GM18868 (cell line): Measurements from ENCODE around the gene BTN1A1.
"Not testable (repeated sequence)": the region's sequence is repeated elsewhere in the genome, so short reads cannot be mapped to it uniquely, and the experiment has no call there.

Experiments
- ATAC-seq: cut with Tn5 transposase; IDR thresholded peaks from one replicate; pipeline ENCODE4 v1.9.1; 2021; ENCODE audit warnings: mild to moderate bottlenecking, moderate library complexity; ENCODE audit not compliant: unreplicated experiment

Gene BTN1A1

DNA sequence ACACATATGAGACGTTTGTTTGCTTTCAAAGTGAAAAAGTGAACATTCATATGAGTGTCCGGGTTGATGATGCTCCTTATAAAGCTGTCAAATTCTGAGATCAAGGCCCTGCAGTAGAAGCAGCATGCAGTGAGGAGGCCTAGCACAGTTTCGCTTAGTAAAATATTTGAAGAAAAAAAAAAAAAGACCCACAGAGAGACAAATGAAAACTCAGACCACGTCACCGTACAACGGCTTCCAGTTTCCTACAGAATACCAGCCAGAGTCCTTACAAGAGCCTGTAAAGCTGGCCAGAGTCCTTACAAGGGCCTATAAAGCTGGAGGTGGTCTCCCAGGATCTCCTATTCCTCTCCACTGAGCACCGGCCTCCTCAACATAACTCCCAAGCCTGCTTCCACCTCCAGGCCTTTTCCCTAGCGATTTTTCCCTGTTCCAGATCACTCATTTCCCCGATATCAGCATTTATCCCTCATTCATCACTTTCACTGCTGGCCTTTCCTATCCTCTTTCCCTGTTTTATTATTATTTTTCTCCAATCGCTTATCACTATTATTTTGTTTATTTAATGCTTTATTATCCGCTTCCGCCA, 36.6 kb downstream of the BTN1A1 start:
- ATAC-seq = no peak

DNA sequence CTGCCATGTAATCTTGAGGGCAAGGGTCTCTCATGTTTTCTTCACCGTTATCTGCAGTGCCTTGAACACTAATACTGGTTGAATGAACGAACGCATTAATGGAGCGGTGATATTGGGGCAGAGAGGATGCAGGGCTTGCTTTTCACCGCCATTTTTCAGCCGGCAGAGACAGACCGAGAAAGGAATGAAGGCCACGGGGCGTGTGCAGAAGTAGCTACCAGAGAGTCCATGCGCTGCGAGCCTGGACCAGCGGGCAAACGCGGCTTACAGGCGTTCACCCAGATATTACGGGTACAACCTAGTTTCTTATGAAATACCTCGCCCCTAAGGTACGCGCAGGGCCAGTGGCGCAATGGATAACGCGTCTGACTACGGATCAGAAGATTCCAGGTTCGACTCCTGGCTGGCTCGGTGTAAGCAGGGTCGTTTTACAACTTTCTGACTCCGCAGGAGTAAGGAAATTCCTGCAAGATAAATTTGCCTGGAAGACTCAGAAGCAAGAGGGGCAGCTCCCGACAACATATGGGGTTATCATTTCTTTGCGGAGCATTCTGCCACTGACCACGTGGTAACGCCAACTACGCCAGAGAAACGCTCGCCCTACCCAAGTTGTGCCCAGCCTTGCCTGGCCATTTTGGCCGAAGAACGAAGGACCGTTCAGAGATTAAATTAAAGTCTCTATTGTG, 37.2 kb downstream of the BTN1A1 start:
- peak; percentile 44 for ATAC-seq

DNA sequence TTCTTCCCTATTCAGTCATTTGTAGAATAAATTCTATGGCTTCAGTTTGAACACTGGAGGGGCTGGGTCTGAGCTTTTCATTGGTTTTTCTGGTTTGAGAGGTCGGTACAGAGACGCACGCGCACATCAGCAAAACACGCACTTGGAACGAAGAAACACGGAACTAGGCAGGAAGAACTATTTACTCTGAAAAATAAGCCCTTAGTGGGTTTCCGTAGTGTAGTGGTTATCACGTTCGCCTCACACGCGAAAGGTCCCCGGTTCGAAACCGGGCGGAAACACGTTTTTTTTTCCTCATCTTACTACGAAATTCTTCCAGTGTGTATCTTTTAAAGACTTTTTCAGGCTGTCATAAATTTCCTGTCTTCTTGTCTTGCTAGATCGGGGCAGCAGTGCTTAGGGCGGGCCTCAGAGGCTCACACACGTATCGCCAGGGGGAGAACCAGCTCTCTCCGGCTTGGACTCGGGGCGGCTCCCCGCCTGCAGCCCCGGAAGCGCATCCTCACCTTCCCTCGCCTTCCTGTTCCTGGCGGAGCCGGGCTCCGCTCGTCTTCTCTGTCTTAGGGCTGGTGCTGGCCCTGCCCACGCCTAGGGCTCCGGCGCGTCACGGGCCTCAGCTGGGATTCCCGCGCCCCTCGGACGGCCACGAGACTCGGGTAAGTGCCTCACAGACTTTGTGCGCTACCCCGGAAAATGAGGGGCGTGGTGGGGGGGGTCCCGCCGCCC, 37.9 kb downstream of the BTN1A1 start, which contains the start of gene HMGN4:
Gene HMGN4, plus strand, starts transcription at position 521 of the 726 bp plus-strand sequence. CDS start 6,841 bp downstream, outside the sequence.
- peak; percentile 58 for ATAC-seq

DNA sequence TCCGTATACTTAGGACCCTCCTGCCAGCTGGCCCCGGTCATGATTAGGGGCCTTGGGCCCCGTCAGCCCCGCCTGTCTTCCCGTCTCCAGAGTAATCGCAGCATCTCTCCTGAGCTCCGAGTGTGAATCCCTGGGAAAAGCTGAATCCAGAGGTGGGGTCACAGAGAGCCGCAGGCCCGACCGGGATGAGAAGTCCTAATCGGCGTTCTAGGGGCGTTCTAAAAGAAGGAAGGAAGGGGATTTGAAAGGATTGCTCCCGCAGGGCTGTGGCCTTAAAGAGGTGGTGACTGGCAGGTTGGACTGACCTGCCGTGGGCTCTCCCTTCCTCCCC, 38.4 kb downstream of the BTN1A1 start:
- ATAC-seq = no peak

DNA sequence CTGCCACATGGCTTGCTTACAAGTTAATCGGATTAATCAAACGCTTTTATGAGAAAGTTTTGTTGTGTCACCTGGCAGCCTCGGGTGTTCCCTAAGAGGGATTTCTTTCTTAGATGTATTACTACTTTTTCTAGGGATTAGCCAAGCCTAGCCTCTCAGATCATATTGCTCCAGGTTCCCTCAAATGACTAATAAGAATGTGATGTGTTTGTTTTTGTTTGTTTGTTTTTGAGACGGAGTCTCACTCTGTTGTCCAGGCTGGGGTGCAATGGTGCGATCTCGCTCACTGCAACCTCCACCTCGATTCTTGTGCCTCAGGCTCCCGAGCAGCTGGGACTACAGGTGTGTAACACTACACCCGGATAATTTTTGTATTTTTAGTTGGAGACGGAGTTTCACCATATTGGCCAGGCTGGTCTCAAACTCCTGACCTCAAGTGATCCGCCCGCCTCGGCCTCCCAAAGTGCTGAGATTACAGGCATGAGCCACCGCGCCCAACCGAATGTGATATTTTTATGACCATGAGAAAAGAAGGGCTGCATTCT, 39.0 kb downstream of the BTN1A1 start:
- no peak for ATAC-seq

DNA sequence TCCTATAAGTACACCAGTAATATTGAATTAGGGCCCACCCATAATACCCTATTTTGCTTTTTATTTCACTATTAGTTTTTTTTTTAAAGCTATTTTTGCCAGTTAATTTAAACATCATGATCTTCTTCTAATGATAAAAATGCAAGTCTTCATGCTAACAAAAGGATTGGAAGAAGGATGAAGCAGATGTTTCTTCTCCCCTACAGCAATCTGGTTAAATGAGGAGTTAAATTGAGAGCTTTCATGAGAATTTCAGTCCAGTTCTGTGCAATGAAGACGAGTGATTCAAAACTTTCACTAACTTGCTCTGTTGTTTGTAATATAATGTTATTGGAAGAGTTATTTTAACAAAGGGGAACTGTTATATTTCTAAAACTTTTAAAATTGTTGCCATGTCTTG, 41.5 kb downstream of the BTN1A1 start:
- ATAC-seq = no peak

DNA sequence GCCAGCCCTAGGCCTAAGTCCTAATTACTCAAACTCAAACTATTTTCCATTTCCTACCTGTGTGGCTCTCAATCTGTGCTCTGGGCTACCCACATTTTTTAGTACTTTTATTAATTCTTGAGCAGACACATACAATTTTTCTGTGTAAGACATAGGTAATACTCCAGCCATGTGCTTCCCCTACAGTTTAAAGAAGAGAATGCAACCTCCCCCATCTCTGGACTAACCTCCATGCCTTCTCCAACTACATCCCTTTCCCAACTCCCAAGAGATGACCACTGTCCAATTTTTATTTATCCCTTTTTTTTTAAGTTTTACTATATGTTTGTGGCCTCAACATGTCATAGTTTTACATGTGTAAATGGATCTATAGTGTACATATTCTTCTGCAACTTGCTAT, 43.9 kb downstream of the BTN1A1 start:
- ATAC-seq = no peak

DNA sequence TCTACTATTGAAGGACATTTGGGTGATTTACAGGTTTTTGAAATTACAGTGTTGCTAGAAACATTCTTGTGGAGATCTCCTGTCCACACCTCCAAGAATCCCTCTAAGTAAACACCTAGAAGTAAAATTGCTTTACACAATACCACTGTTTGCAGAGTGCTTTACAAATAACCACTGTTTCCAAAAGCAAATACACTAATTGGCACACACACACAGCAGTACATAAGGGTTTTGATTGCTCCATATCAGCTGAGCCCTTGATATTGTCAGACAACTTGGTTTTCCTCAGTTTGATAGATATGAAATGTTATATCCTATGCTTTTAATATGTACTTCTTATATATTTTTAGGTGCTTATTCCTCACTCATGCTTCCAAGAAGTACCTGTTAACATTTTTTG, 44.4 kb downstream of the BTN1A1 start:
- no peak for ATAC-seq

DNA sequence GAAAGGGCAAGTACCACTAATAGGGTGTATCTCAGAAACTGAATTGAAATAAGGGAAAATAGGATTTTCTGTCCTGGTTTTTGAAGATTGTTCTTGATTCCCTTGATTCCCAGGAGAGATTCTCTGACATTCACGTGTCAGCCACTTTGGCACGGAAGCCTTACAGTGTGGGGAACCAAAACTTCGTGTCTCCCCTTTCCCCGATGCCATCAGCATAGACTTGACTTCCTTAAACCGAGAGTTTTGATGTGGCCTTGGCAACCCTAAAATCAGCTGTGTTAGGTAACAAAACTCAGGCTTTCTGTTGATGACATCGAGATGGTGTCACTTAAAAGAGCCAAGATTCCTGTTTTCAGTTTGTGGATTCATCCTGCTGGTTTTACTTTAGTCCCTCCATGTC, 45.5 kb downstream of the BTN1A1 start:
- no peak for ATAC-seq

DNA sequence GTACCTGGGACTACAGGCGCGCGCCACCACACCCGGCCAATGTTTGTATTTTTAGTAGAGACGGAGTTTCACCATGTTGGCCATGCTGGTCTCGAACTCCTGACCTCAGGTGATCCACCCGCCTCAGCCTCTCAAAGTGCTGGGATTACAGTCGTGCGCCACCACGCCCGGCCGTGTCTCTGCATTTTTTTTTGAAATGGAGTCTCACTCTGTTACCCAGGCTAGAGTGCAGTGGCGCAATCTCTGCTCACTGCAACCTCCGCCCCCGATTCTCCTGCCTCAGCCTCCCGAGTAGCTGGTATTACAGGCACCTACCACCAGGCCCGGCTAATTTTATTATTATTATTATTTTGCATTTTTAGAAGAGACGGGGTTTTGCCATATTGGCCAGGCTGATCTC, 47.3 kb downstream of the BTN1A1 start:
- ATAC-seq = not testable (repeated sequence)

DNA sequence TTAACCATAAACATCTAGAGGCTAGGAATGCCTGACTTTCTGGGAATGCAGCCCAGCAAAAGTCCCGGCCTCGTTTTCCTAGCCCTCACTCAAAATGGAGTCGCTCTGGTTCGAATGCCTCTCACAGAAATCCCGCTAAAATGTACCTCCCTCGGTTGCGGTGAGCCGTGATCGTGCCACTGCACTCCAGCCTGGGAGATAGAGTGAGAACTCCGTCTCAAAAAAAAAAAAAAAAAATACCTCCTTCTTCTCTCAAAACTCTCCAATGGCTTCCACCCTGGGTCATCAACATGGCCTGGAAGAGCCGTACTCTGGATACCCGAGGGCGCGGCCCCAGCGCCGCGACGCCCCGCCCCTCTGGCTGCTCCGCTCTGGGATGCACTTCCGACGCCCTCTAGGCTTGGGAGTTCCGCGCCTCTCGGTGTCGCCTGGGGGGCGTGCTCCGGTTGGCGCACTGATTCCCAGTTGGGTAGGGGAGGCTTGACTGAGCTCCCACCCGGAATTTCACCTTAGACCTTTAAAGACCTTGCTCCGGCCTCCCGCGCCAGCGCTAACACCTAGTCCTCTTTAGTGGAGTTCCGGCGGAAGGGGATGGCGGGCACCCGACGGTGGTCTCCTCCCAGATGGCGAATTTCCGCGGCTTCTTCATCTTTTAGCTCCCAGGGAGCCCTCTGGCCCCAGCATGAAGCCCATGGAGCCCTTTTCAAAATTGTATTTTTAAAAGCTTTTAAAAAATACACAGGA, 50.3 kb downstream of the BTN1A1 start:
- no peak for ATAC-seq

DNA sequence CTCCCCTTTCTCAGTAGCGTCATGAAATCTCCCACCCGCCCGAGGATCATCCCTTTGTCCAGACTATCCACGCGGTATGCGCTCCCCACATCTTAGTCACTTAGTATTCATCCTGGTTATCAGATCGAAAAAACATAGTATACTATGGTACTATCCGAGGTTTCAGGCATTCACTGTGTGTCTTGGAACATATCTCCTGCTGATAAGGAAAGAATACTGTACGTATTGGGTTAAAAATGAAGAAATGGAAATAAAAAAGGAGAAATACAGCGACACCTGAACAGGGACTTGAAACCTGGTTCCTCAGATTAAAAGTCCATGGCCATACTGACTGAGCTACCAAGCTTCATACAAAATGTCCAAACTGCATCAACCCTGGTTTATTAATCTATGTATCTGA, 52.1 kb downstream of the BTN1A1 start:
- ATAC-seq = no peak

DNA sequence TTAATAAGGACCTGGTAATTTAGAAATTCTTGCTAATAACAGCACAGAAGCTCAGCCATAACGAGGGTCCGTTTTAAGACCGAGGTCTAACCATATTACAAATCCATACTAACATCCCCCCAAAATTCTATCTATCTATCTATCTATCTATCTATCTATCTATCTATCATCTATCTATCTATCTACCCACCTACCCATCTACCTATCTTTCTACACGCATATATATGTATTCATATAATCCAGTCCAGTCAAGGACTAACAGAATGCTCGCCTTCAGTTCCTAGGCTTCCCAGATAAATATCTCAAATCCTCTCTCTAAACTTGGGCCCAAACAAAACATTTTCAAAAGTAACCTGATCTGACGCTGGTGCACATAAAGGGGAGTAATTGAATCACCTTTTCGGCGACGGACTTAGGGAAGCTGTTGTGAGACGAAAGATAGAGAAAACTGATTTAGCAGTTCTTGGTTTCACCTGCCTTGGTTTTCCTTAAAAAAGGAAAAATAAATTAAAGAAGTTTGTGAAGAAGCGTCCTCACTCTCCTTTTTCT, 52.6 kb downstream of the BTN1A1 start:
- ATAC-seq = no peak

DNA sequence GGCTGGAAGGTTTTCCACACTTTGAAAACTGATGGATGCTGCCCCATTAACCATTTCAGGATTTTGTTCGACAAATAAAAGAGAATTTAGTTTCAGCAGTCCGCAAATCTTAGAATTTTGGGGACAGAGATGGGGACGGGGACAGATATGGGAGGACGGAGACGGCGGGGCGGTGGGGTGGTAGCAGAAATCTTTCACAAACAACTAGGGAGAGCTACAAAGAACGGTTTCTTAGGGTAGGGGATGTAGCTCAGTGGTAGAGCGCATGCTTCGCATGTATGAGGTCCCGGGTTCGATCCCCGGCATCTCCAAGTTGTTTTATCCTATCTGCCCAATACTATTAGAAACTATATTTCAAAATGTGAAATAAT, 53.1 kb downstream of the BTN1A1 start:
- peak; percentile 39 for ATAC-seq

DNA sequence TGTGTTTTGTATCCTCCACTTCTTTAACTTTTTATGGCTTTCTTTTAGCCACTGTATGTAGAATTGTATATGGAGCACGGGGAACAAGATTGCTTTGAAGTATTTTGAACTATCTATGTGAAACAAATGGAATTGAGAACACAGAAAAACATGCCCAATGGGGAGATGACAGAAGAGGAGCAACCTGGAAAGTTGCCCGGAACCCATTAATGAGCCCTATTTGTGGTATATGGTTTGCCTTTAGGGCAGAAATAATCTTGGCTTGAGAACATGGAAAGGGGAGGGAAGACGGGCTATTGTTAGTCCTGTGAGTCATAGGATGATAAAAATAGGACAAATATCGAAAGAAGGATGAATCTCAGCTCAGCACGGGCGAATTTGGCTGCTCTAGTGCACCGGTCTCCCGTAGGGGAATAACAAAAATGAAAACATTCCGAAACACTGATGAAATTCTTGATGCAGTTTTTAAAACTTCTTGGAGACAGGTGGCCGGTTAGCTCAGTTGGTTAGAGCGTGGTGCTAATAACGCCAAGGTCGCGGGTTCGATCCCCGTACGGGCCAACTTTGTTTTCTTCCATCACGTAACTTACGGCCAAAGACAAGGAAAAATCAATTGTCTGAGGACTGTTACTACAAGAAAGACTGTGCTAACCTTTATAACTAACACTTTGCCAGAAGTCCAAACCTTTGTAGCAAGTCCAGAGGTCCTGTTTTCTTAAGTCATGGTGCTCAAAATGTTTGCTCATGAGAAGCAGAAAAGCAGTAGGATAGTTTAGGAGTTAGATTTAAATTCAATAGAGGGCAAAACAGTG, 53.7 kb downstream of the BTN1A1 start:
- ATAC-seq = peak; percentile 41

DNA sequence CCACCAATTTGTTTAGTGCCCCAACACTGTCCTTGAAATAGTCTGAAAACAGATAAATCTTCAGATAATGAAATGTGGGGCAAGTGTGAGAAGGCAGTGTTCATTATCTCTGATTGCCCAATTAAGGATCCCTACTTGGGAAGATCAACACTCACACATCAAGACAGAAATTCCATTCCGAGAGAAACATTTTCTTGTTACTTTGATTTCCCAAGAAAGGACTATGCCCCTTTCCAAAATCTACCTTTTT, 54.3 kb downstream of the BTN1A1 start:
- no peak for ATAC-seq

DNA sequence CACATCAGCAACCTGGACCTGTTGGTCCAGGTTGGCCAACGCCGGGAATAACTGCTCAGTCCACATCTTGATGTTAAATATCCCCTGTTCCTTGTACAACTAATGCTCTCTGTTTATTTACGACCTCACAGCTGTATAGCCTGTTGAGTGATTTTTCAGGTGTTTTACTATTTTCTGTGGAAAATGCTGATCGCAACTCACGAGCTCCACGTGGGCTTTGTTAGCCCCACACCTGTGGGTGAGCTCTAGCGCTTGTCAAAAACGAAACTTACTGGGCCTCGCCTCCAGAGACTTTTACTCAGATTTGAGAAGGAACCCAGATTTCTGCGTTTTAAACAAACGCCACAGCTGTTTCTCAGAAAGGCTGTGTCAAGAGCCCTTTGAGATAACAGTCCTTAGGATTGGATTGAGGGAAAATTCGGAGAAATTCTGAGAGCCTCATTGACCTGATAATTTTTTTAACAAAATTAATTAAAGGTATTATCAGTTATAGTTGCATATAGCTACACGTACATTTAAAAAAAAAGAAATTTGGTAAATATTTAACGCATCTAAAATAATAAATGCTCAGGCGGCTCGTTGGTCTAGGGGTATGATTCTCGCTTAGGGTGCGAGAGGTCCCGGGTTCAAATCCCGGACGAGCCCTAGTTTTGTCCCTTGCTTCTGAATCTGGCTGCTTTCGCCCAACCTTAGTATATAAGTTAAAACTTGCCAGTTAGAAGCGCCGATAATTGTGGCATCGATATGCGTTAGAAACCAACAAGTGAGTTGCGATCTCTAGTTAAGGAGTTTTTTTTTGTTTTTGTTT, 54.8 kb downstream of the BTN1A1 start:
- ATAC-seq = no peak

DNA sequence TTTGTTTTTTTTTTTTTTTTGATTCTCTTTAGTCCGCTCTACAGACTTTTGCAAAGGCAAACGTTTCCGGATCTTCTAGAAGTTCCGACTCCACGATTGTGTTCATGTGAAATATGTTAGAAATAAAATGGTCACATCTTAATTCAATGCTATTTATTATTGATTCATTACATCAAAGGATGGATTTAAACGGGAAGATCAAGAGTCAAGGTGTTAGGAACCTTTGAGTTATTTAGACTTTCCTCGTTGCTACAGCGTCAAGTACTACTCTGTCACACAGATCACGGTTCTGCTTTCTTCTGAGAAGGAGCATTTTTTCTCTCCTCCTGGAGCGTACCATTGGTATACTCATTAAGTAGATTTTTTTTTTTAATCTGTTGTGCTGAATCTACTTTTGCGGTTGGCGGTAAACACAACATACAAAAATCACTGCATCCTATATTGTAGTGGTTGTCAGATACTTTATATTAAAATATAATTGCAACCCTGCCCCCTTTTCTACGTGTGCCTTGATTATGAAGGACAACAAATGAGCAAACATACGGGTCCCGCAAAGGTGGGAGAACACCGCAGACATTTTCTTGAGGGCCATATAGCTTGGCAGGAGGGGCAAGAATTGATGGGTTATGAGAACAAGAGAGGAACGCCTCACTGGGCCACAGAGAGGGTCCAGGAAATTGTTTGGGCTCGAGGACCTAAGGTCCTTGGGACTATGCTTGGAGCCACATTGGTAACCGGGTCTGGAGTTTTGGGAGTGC, 55.6 kb downstream of the BTN1A1 start:
- ATAC-seq = no peak
